ENCODE results near the gene TIGD4.

TIGD4 gene

DNA sequence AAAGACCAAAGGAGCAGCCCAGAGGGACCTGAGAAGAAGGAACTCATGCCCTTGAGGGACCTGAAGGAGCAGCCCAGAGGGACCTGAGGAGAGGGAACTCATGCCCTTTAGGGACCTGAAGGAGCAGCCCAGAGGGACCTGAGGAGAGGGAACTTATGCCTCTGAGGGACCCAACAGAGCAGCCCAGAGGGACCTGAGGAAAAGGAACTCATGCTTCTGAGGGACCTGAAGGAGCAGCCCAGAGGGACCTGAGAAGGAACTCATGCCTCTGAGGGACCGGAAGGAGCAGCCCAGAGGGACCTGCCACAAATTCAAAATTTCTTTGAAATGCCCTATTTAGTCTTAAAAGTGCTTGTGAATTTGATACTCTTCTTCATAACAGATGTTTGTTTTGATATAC lies 51.2 kb downstream of the TIGD4 start:
- FAIRE-seq (no peak), DNase-seq (ENCODE audit: insufficient read length, low spot score) (no peak)
- no peak for TF ChIP-seq POLR2AphosphoS5 (IDR thresholded peaks at IDR 0.05; ENCODE audit: low read depth, low read length)
- TF ChIP-seq PAX5 (IDR thresholded peaks at IDR 0.05; ENCODE audit: insufficient read depth, low read length, severe bottlenecking), result no peak
- TF ChIP-seq SPI1 (IDR thresholded peaks at IDR 0.05; ENCODE audit: low read depth, low read length), result no peak

DNA sequence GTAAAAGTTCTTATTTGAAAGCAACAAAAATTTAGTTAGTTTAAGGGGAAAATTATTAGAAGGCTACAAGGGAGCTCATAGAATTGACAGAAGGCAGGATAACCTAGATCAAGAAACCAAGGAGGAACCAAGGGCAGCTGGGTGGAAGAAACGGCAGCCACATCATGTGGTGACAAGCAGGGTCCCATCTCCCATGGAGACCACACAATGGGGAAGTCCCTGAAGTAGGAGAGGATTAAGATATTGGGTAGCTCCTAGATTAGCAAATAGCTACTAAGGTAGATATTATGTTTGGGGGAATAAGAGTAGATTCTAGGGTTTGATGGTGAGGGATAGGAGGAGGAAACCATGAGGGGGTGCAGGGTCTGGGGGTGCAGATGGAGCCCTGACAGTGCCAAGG lies 51.7 kb downstream of the TIGD4 start:
- TF ChIP-seq TAF1 (IDR thresholded peaks at IDR 0.05; ENCODE audit: low read depth, low read length) (no peak), POLR2AphosphoS5 (IDR thresholded peaks at IDR 0.05; ENCODE audit: low read depth, low read length) (no peak), POU2F2 (IDR thresholded peaks at IDR 0.05; ENCODE audit: low read depth, low read length) (no peak), POLR2A (IDR thresholded peaks at IDR 0.05; ENCODE audit: low read depth, low read length) (no peak), SPI1 (IDR thresholded peaks at IDR 0.05; ENCODE audit: low read depth, low read length) (no peak), PAX5 (IDR thresholded peaks at IDR 0.05; ENCODE audit: insufficient read depth, low read length, severe bottlenecking) (no peak)
- no peak for DNase-seq (ENCODE audit: insufficient read length, low spot score)
- FAIRE-seq, result no peak

DNA sequence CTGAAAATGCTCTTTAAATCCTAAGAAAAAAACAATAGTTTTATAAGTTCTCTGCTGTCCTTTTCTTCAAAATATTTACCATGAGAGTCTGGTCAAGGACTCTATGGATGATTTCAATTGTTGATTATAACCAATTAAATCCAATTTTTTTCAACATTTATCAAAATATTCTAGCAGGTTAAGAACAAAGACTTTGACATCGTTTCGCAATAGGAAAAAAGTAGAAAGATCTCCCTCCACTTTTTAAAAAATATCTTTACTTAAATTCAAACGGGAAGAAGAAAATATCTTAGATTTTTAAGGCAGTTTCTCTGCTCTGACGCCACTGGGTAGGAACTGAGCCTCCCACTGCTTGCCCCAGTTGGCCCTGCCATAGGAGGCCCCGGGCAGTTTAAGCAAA lies 55.0 kb downstream of the TIGD4 start:
- FAIRE-seq (no peak), DNase-seq (ENCODE audit: insufficient read length, low spot score) (no peak)
- TF ChIP-seq TAF1 (IDR thresholded peaks at IDR 0.05; ENCODE audit: low read depth, low read length) (no peak), POLR2AphosphoS5 (IDR thresholded peaks at IDR 0.05; ENCODE audit: low read depth, low read length) (no peak), POU2F2 (IDR thresholded peaks at IDR 0.05; ENCODE audit: low read depth, low read length) (no peak), PAX5 (IDR thresholded peaks at IDR 0.05; ENCODE audit: insufficient read depth, low read length, severe bottlenecking) (no peak), SPI1 (IDR thresholded peaks at IDR 0.05; ENCODE audit: low read depth, low read length) (no peak), POLR2A (IDR thresholded peaks at IDR 0.05; ENCODE audit: low read depth, low read length) (no peak)

DNA sequence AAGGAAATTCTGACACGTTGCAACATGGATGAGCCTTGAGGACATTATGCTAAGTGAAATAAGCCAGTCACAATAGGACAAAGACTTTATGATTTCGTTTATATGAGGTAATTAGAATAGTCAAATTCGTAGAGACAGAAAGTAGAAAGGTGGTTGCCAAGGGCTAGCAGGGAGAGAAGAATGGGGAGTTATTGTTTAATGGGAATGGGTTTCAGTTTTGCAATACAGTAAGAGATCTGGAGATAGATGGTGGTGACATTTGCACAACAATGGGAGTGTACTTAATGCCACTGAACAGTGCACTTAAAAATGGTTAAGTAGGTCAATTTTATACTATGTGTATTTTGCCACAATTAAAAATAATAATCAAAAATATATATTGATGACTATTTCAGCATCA lies 56.3 kb downstream of the TIGD4 start:
- DNase-seq (ENCODE audit: insufficient read length, low spot score) (no peak), FAIRE-seq (no peak)
- TF ChIP-seq TAF1 (IDR thresholded peaks at IDR 0.05; ENCODE audit: low read depth, low read length), result no peak
- no peak for TF ChIP-seq SPI1 (IDR thresholded peaks at IDR 0.05; ENCODE audit: low read depth, low read length)
- no peak for TF ChIP-seq PAX5 (IDR thresholded peaks at IDR 0.05; ENCODE audit: insufficient read depth, low read length, severe bottlenecking)
- no peak for TF ChIP-seq POLR2A (IDR thresholded peaks at IDR 0.05; ENCODE audit: low read depth, low read length)
- TF ChIP-seq POLR2AphosphoS5 (IDR thresholded peaks at IDR 0.05; ENCODE audit: low read depth, low read length), result no peak
- TF ChIP-seq POU2F2 (IDR thresholded peaks at IDR 0.05; ENCODE audit: low read depth, low read length), result no peak

DNA sequence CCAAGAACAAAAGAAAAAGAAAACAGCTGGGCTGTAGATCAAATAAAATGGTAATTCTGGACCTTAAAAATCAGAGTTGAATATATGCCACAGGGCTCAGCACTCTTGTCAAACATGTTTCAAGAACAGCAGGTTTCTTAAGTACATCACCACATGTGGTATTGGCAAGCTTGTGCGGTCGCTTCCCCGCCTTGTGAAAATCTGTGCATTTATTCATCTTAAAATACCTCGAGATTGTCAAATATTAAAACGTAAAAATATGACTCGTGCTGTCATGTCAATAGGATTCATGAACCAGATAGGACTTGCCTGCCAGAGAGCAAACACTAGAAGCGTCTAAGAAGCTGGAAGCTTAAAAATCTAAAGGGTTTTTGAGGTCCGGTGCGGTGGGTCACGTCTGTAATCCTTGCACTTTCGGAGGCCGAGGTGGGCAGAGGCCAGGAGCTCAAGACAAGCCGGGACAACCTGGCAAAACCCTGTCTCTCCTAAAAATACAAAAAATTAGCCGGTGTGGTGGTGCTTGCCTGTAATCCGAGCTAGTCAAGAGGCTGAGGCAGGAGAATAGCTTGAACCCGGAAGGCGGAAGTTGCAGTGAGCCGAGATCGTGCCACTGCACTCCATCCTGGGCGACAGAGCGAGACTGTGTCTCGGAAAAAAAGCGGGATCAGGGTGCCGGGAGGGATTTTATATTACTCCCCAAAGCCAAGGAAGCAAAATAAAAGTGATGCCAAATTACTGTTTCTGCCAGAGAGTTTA lies 59.6 kb downstream of the TIGD4 start:
- TF ChIP-seq TAF1 (IDR thresholded peaks at IDR 0.05; ENCODE audit: low read depth, low read length) (no peak), POLR2AphosphoS5 (IDR thresholded peaks at IDR 0.05; ENCODE audit: low read depth, low read length) (no peak), POLR2A (IDR thresholded peaks at IDR 0.05; ENCODE audit: low read depth, low read length) (no peak), SPI1 (IDR thresholded peaks at IDR 0.05; ENCODE audit: low read depth, low read length) (no peak), POU2F2 (IDR thresholded peaks at IDR 0.05; ENCODE audit: low read depth, low read length) (no peak)
- no peak for DNase-seq (ENCODE audit: insufficient read length, low spot score)
- no peak for FAIRE-seq

All from GM12891 (cell line).